Measurements from ENCODE around the gene MAGI3.

Gene MAGI3

DNA sequence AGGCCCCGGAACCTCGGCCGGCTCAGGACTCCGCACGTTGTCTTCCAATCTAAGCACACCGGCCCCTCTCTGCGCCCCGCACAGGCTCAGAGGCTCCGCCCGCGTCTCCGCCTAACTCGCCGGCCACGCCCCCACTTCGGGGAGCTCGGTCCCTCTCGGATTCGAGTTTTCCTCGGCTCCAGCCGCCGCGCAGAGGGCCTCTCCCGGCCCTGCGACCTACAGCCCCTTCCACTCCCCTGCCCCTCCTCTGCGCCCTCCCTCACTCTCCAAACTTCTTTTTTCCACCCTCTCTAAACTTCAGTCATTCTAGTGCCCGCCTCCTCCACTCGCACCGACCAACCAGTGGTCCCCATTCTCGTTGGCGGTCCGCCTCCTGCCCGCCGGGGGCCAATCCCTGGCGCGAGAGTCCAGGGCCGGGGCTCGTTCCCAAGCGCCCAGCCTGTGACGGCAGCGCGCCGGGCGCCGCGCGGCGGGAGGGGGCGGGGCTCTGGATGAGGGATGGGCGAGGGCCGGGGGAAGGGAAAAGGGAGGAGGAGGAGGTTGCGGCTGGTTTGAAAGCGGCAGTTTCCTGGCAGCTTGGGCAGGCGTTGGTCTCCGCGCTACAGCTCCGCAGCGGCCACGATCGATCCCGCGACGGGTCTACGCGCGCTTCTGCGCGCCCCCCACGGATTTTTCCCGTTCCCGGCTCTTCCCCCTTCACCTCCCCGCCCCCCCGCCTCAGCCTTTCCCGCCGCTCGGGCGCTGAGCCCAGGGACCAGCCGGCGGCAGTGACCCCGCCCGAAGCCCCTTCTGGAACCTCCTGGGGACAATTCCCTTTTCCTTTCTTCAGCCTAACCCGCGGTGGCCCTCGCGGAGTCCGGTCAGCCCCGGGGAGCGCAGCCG lies at the start of gene MAGI3:
MAGI3 (plus strand) TSS at position 563 of the 882 bp plus-strand sequence. CDS start 519 bp downstream, outside the sequence.
- DNase-seq (ENCODE audit: low read depth): peak; percentile 97

DNA sequence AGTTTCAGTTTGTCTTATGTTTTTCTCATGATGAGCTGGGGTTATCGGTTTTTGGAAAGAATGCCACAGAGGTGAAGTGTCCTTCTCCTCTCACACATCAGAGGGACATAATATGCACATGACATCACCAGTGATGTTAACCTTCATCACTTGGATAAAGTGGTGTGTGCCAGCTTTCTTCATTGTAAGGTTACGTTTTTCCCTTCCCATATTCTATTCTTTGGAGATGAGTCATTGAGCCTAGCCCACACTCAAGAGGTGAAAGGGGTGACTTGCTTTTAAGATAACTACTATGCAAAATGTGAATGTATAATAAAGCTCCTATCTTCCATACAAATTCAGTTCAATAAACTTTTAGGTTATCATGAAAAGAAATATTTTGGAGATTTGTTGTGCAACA lies 36.7 kb upstream of the MAGI3 start:
- no peak for DNase-seq (ENCODE audit: low read depth)

- DNase-seq (ENCODE audit: low read depth): no peak
Measured at GRCh38 chr1:113363935-113364334, 26.4 kb upstream of the MAGI3 start.

DNA sequence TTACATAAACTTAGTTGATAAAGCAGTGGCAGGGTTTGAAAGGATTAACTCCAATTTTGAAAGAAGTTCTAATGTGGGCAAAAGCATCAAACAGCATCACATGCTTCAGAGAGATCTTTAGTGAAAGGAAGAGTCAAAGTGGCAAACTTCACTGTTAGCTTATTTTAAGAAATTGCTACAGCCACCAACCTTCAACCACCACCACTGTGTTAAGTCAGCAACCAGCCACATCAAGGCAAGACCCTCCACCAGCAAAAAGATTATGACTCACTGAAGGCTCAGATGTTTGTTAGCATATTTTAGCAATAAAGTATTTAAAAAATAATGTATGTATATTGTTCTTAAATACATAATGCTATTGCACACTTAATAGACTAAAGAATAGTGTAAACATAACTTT lies 21.3 kb upstream of the MAGI3 start:
- no peak for DNase-seq (ENCODE audit: low read depth)

- DNase-seq (ENCODE audit: low read depth): no peak
Measured at GRCh38 chr1:113369699-113370098, 20.6 kb upstream of the MAGI3 start.

GRCh38 chr1:113370868-113371267 lies 19.4 kb upstream of the MAGI3 start:
- no peak for DNase-seq (ENCODE audit: low read depth)

DNA sequence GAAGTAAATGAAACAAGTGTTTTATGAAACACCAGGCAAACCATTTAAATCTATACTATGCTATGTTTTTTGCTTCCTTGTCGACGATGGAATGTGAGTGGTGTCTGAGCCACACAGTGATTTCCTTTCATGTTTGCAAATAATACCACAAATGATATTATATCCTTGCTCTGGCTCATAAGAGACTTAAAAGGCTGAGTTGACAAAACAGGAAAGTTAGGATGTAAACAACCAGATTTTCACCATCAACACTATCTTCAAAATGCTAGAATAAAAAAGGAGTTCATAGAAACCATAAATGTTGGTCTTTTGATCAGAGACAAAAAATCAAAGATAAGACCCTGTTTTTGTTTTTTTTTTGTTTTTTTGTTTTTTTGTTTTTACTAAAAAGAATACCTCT lies 17.8 kb upstream of the MAGI3 start:
- DNase-seq (ENCODE audit: low read depth): no peak

DNA sequence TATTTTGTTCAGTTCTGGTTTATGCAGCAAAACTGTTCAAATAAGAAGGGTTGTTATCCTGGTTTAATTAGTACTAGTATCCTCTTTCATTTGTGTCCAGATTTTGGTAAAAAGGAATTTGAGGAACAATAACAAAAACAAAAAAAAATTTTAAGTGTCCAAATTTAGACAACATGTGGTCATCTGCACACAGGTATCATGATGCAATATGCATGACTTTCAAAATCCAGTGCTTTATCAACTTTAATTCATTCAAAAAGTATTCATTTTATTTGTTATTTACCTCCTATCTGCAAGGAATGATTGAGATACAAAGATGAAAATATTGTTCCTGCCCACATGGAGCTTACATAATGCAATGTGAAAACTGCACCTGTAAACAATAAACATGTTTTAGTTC lies 16.7 kb upstream of the MAGI3 start:
- no peak for DNase-seq (ENCODE audit: low read depth)

DNA sequence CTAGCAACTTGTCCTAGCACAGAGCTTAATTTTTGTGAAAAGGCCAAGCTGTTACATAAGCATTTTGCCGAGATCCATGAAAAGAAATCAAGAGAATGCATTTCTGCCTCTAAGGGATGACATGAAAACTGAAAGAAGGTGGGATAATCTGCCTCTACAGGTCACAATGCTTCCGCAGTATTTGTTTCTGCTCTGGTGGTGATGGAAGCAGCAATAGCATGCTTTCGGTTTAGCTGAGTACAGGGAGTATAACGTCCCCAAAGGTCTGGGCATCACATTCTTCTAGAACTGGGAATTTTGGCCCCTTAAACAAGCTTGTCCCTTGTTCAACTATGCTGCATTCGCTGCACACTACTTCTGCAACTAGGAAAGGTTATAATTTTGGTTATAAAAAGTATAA lies 14.4 kb upstream of the MAGI3 start:
- DNase-seq (ENCODE audit: low read depth): no peak

GRCh38 chr1:113380075-113380474 lies 10.2 kb upstream of the MAGI3 start:
- DNase-seq (ENCODE audit: low read depth): no peak

DNA sequence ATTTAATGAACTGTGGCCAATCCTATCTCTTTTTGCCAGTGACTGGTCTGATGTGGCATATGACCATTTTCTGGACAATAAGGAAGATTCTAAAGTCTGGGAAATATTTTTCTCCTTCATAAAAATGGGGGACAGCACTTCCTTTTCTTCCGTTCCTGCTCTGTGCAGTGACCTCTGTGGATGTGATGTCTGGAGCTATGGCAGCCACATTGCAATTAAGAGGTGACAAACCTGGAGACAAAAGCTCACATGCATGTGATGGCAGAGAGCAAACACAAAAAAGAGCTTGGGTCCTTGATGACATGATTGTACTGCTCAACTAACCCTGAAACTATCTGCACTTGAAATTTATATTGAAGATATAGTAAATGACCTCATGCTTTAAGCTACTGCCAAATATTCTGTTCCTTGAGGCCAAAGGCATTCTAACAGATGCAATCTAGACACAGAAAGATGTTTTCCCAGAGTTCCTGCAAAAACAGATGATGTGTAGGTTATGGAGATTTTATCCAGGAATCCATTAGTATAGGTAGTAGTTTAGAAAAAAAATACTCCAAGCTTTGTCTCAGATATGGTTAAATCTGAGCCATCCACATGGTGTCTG lies 2.2 kb upstream of the MAGI3 start:
- DNase-seq (ENCODE audit: low read depth): no peak

GRCh38 chr1:113388621-113389358 lies 1.5 kb upstream of the MAGI3 start:
- DNase-seq (ENCODE audit: low read depth): no peak

DNA sequence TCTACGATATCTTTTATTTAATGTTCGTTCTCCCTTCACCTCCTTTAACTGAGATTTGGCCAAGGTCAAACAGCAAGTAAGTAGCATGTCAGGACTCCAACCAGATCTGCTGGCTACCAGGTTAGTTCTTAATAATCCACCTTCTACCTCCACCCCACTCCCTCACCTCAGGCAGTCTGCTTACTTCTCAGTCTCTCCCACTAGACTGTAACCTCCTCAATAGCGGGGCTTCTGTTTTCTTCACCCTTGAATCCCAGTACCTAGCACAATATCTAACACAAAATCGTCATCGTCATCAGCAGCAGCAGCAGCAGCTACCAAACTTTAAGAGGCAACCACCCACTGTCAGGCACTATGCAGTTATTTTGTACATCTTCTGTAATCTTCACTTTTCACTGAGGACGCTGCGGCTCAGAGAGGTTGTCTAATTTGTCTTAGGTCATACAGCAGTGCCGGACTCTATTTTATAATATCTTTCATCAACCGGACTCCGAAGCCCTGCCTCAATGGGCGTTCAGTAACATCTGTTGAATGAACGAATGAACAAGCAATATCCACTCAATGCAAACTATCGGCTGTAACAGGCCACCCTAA lies 859 bp upstream of the MAGI3 start:
- DNase-seq (ENCODE audit: low read depth): no peak

- no peak for DNase-seq (ENCODE audit: low read depth)
Measured at GRCh38 chr1:113390871-113391648, 745 bp downstream of the MAGI3 start.

- no peak for DNase-seq (ENCODE audit: low read depth)
Measured at GRCh38 chr1:113391649-113392271, 1.4 kb downstream of the MAGI3 start.

DNA sequence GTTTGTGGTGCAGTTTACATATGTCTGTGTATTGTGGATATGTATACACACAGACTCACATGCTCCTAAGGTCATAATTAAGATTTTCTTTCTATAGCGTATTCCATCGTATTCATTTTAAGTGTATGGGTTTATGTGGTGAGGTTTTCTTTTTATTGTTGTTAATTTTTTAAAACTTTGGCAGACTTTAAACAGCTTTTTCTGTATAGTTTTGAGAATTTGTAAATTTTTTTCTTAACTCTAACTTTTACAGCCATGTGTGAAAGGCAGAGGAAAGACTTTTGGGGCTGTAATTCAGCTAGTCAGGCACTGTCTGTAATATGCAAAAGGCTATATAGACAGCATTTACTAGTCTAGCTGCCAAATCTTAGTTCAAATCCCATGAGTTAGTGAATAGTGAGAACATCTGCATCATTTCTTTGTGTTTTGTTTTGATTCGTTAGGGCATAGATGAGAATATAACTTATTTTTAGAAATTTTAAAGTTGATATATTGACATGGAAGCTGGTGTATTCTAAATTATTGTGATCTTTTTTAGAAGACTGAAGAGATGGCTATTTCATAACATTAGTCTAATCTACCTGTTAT lies 2.3 kb downstream of the MAGI3 start:
- DNase-seq (ENCODE audit: low read depth): no peak

- DNase-seq (ENCODE audit: low read depth): no peak
Measured at GRCh38 chr1:113394043-113394862, 3.9 kb downstream of the MAGI3 start.

GRCh38 chr1:113394863-113395259 lies 4.5 kb downstream of the MAGI3 start:
- DNase-seq (ENCODE audit: low read depth): no peak

DNA sequence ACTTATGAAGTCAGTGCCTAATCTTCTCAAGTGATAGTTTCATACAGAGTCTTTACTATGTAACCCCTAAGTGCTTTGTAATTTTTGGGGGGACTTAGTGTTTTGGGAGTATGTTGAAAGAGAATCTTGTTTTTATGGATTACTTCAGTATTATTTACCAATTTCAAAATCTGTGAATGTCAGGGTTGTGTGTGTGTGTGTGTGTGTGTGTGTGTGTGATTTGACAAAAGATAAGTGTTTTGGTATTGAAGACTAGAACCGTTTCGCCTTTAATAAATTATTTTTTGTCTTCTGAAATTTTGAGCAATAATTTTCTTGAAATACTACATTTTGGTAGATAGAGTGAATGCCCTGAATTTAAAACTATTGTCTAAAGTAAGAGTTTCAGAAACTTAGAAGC lies 5.8 kb downstream of the MAGI3 start:
- DNase-seq (ENCODE audit: low read depth): no peak

DNA sequence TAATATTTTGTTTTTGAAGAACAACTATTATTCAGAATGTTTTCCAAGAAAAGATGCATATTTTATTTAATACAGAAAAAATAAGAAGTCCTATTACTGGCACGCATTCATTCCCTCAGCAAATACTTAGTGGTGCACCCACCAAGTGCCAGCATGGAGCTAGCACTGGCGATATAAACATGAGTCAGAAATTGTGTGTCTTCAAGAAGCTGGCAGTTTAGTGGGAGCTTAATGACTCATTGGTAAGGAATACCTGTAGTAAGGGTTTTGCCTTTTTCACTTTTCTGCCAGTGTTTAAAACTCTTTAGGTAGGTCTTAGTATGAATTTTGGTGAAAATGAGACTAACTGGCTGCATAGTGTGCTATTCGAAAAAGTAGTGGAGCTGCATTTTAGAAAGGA lies 6.3 kb downstream of the MAGI3 start:
- DNase-seq (ENCODE audit: low read depth): peak; percentile 35
